Brain microvascular endothelial cell (primary cell): Measurements from ENCODE around the gene ENOX1.

Experiments
- DNase-seq: peaks from one replicate; pipeline ENCODE4 v3.0.0-alpha.2; 2020
- H3K27ac ChIP-seq: fragments of 250-450 bp; sonication (Bioruptor Pico); 2 replicates; pipeline ENCODE4 v1.5.1; 2020; ENCODE audit warnings: mild to moderate bottlenecking, moderate library complexity
- H3K27me3 ChIP-seq: fragments of 250-450 bp; sonication (Bioruptor Pico); replicated peaks from 2 replicates; pipeline ENCODE4 v1.5.1; 2020; ENCODE audit warnings: mild to moderate bottlenecking
- H3K36me3 ChIP-seq: fragments of 250-450 bp; sonication (Bioruptor Pico); replicated peaks from 2 replicates; pipeline ENCODE4 v1.5.1; 2020; ENCODE audit warnings: mild to moderate bottlenecking
- H3K4me3 ChIP-seq: 2 replicates; pipeline ENCODE4 v1.5.1; 2011; ENCODE audit warnings: low read depth, mild to moderate bottlenecking, control low read depth, low read length, moderate library complexity
- in situ Hi-C: cut with HindIII; loops from 2 replicates; pipeline ENCODE4 v1.10.0; 2017; ENCODE audit warnings: low sequenced_read_pairs, low pct_ligation_motif_present
- TF ChIP-seq, protein P1 (sequence below): IDR thresholded peaks from 2 replicates; pipeline ENCODE4 v1.5.1; 2011; ENCODE audit warnings: low read depth, mild to moderate bottlenecking, moderate library complexity, low read length, control low read depth, inconsistent platforms; ENCODE audit errors: missing control alignments

Gene ENOX1

DNA sequence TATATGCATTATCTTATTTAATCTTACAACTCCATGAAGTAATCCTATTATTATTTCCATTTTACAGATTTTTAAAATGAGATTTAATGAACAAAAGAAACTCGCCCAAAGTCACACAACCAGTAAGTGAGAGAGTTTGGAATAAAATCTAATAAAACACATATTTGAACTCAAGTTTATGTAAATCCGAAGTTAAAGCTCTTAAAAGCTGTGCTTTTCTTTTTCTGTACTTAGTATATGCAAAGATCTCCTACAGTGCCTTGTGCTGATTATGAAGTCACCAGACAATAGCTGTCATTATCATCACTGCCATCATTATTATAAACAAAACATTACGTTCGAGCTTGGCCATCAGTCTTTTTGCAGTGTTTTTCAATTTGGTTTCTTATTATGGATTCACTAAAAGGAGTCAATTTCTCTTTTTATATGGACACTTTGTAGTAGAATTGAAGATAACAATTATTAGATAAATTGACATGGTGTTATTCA, 29.7 kb upstream of the ENOX1 start:
- Histone ChIP-seq H3K4me3 (no peak overlapping the region), H3K27ac (no peak overlapping the region), H3K36me3 (no peaks in the 10 kb centered on the region), H3K27me3 (no peaks in the 10 kb centered on the region)
- TF ChIP-seq, protein P1, sequence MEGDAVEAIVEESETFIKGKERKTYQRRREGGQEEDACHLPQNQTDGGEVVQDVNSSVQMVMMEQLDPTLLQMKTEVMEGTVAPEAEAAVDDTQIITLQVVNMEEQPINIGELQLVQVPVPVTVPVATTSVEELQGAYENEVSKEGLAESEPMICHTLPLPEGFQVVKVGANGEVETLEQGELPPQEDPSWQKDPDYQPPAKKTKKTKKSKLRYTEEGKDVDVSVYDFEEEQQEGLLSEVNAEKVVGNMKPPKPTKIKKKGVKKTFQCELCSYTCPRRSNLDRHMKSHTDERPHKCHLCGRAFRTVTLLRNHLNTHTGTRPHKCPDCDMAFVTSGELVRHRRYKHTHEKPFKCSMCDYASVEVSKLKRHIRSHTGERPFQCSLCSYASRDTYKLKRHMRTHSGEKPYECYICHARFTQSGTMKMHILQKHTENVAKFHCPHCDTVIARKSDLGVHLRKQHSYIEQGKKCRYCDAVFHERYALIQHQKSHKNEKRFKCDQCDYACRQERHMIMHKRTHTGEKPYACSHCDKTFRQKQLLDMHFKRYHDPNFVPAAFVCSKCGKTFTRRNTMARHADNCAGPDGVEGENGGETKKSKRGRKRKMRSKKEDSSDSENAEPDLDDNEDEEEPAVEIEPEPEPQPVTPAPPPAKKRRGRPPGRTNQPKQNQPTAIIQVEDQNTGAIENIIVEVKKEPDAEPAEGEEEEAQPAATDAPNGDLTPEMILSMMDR, result no peak
- in situ Hi-C loops, result no loop called here
- no peak for DNase-seq

DNA sequence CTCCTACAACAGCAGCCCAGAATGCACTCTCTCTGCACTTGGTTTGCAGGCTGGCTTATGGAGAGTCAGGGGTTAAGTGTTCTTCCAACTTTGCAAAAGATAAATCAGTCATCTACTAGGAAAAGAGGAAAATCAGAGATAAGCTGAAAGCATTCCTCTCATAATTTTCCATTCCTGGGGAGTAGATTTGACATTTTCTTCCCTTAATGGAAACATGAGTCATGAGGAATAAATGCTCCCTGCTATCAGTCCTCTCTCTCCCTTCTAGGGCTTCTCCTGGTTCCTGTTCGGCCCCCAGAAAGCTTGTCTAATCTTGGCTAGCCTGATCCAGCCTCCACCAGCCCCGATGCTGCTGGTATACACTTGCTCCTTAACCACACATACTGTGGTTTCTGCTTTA, 28.4 kb upstream of the ENOX1 start:
- Histone ChIP-seq H3K27me3 (no peaks in the 10 kb centered on the region), H3K36me3 (no peaks in the 10 kb centered on the region), H3K4me3 (no peak overlapping the region), H3K27ac (peak overlapping the region; percentile 22)
- DNase-seq, result peak; percentile 69
- TF ChIP-seq, protein P1, result no peak
- in situ Hi-C loops, result no loop called here

DNA sequence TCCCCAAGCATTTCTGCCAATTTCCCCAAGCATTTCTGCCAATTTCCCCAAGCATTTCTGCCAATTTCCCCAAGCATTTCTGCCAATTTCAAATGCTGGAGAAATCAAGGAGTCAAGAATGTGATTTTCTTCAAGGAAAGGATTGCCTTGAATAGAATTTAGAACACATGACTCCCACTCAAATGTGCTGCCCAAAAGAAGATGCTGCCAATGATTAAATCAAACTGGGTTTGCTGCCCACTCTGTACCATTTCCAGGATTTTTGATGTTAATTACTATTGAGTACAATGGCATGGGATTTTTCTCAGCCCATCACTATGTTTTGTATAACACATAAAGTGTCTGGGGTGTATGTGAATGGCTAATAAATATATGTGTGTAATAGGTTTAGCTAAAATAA, 21.9 kb upstream of the ENOX1 start:
- Histone ChIP-seq H3K36me3 (no peaks in the 10 kb centered on the region), H3K27me3 (no peaks in the 10 kb centered on the region), H3K27ac (no peak overlapping the region), H3K4me3 (no peak overlapping the region)
- TF ChIP-seq, protein P1, result no peak
- in situ Hi-C loops, result no loop called here
- DNase-seq, result no peak

DNA sequence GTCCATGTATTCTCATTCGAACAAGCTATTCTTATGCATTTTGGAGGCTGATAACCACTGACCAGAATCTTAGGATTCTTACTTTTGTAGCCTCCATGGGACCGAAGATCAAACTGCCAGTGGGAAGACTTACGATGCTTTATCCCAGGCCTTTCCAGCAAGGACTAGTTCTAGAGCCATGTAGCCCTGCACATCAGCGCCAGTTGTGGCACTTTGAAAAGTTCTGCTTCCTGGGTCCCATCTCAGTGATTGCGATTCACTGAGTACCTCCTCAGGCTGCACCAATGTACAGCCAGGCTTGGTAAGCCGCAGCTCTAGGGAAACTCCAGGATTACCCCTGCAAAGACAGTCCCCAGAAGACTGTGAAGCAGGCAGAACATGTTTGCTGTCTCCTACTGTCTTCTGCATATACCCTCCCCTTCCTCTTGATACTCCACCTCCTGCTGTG, 18.9 kb upstream of the ENOX1 start:
- Histone ChIP-seq H3K27ac (peak overlapping the region; percentile 54), H3K4me3 (no peak overlapping the region), H3K27me3 (no peaks in the 10 kb centered on the region), H3K36me3 (no peaks in the 10 kb centered on the region)
- DNase-seq, result peak; percentile 27
- in situ Hi-C loops, result no loop called here
- TF ChIP-seq, protein P1, result no peak

DNA sequence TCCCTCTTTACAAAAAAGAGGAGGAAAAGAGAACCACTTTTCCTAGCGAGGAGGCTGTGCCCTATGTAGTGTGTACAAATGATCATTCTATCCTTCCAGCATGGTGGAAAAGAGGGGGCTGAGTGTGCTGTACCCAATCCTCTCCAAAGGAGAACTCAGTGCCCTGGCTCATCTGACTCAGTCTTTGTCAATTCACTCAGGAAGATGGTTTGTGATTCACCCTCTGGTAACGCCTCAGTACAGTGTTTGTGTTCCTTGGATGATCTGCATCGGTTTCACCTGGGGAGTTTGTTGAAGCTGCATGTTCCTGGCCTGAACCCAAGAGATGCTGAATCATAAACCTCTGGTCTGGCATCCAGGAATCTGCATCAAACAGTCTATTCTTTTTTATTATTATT, 18.3 kb upstream of the ENOX1 start:
- Histone ChIP-seq H3K36me3 (no peaks in the 10 kb centered on the region), H3K27ac (peak overlapping the region; percentile 81), H3K4me3 (peak overlapping the region; percentile 20), H3K27me3 (no peaks in the 10 kb centered on the region)
- in situ Hi-C loops, result no loop called here
- DNase-seq, result peak; percentile 93
- TF ChIP-seq, protein P1, result no peak

DNA sequence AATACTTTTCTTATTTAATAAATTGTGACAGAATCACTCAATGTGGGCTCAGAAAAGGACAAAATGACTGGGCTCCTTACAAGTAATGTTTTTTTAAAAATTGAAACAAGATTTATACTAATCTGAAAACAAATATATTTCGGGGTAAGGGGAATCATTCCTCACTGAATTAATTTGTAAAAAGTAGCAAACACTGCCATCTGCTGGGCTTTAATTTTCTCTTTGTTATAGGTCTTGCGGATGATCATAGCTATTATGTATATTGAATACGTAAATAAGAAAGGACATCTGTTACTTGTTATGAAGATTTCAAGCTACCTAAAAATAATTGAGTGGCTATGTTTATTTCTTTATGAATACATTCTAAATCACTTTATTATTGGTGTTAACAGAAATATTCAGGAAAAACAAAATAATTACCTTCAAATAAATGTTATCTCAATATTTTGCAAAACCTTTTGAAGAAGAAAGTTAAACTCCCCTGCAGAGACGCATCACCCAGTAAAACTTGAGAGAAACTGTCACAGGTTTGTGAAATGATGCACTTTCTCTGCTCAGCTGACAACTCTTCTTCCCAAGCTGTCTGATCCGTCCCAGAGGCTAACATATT, 17.8 kb upstream of the ENOX1 start:
- Histone ChIP-seq H3K4me3 (peak overlapping the region; percentile 20), H3K36me3 (no peaks in the 10 kb centered on the region), H3K27ac (peak overlapping the region; percentile 81), H3K27me3 (no peaks in the 10 kb centered on the region)
- TF ChIP-seq, protein P1, result peak; percentile 34
- DNase-seq, result peak; percentile 76
- in situ Hi-C loops, result no loop called here
